Lower lobe of right lung (tissue), 2 donors: ENCODE measurements around the gene TMEM109. TPM values are rescaled to one million over a fixed set of nuclear protein-coding genes. Genes with fewer than 3 reads are reported as not detected.
"Not testable (repeated sequence)": the region's sequence is repeated elsewhere in the genome, so short reads cannot be mapped to it uniquely, and the experiment has no call there.

ENCODE experiments used
- ATAC-seq, 2 donors: fragments of 200-7000 bp; cut with Tn5 transposase; one replicate each; pipeline ENCODE4 v1.9.1; 2020 to 2022; ENCODE audit warnings: mild to moderate bottlenecking in 2 of 2, moderate library complexity in 2 of 2
- DNase-seq: peaks from one replicate; pipeline ENCODE4 v3.0.0-alpha.2; 2020
- H3K27ac ChIP-seq: fragments of 200-600 bp; one replicate; pipeline ENCODE4 v1.8.0; 2022
- H3K27me3 ChIP-seq: fragments of 200-600 bp; one replicate; pipeline ENCODE4 v1.8.0; 2022; ENCODE audit warnings: low read depth
- H3K36me3 ChIP-seq: fragments of 200-600 bp; one replicate; pipeline ENCODE4 v1.8.0; 2022; ENCODE audit warnings: mild to moderate bottlenecking
- H3K4me1 ChIP-seq: fragments of 200-600 bp; one replicate; pipeline ENCODE4 v1.8.0; 2022
- H3K4me3 ChIP-seq: fragments of 200-600 bp; one replicate; pipeline ENCODE4 v1.8.0; 2022; ENCODE audit warnings: mild to moderate bottlenecking
- H3K9me3 ChIP-seq: fragments of 200-600 bp; one replicate; pipeline ENCODE4 v1.8.0; 2022
- intact Hi-C: fragments of 100-400 bp; cut with DNase I; formaldehyde crosslinking; loops from one replicate; pipeline ENCODE4 v1.11.0; 2022
- total RNA-seq: library from RNA; stranded (reverse); fragmentation: NEBNext Ultra II Directional; extraction: Animal tissue kit (Norgen Biotek cat#: 25700); gene quantifications from one replicate; pipeline ENCODE4 v1.2.1, GENCODE V29; 2021
- TF ChIP-seq, protein P1 (sequence below): fragments of 200-600 bp; IDR thresholded peaks from one replicate; pipeline ENCODE4 v1.8.0; 2022; ENCODE audit warnings: antibody characterized with exemption, mild to moderate bottlenecking
- donor health status: DM: no; HTN: yes; CAD: no; lungs with severe emphysema.

The TMEM109 gene
- total RNA-seq, 1 donor from 2014 or later: 142 TPM

DNA sequence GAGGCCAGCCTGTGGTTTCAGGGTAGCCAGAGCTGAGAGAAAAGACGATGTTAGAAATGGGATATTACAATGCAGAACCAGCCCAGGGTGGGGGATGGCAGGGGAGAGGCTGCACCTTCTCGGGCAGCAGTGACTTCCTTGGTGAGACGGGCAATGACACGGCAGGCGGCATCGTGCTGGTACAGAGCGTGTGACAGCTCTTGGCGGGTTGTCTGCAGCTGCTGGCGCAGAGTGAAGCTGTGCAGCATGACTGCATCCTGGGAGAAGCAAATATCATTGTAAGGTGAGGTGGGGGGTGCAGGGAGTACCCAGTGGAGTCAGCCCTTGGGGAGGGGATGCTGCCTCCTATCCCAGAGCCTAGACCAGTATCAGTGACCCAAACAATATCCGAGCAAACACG, 11.3 kb upstream of the TMEM109 start:
- Histone ChIP-seq H3K27ac (no peak overlapping the region), H3K4me1 (peaks cover 28% of the 10 kb centered on the region), H3K27me3 (no peaks in the 10 kb centered on the region), H3K4me3 (no peak overlapping the region), H3K36me3 (peaks cover 65% of the 10 kb centered on the region), H3K9me3 (no peaks in the 10 kb centered on the region)
- DNase-seq (no peak), ATAC-seq (no peak)
- TF ChIP-seq, protein P1, sequence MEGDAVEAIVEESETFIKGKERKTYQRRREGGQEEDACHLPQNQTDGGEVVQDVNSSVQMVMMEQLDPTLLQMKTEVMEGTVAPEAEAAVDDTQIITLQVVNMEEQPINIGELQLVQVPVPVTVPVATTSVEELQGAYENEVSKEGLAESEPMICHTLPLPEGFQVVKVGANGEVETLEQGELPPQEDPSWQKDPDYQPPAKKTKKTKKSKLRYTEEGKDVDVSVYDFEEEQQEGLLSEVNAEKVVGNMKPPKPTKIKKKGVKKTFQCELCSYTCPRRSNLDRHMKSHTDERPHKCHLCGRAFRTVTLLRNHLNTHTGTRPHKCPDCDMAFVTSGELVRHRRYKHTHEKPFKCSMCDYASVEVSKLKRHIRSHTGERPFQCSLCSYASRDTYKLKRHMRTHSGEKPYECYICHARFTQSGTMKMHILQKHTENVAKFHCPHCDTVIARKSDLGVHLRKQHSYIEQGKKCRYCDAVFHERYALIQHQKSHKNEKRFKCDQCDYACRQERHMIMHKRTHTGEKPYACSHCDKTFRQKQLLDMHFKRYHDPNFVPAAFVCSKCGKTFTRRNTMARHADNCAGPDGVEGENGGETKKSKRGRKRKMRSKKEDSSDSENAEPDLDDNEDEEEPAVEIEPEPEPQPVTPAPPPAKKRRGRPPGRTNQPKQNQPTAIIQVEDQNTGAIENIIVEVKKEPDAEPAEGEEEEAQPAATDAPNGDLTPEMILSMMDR: no peak
- intact Hi-C loops: no loop called here

DNA sequence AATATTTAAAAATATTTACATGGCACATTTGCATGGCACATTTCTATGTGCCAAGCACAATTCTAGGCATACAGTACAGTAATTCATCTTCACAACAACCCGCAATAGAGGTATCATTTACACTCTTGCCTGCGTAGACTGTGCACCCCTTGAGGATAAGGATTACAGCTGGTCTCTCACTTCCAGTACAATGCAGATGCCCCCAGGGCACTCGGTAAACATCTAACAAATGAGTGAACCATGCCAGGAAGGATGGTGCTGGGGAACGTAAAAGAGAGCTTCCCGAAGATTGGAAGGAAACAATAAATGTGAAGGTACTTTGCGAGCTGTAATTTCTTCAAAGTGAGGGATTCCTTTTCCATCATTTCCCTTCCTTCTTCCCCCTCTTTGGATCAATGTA, 8.9 kb upstream of the TMEM109 start:
- no peak overlapping the region for H3K27ac ChIP-seq
- TF ChIP-seq, protein P1: no peak

DNA sequence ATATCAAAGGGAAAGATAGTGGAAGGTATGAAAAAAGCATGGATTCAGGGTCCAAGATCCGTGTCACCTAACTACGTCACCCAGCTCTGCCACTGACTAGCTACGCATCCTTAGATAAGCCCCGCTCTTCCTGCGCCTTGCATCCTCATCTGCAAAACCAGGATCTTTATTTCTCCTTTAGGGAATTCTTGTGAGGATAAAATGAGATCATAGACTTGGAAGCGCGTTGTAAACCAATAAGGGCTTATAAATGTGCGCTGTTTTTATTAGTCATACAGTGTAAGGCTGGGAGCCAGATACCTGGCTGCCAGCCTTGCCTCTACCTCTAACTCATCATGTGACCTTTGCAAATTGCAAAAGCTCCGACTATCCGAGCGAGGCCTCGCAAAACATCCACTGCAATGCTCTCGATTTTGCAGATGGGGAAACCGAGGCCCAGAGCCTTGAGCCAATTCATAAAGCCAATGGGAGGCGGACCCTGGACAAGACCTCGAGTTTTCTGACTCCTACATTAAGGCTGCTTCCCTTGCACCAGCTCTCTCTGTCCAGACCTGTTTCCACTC, 8.3 kb upstream of the TMEM109 start:
- TF ChIP-seq, protein P1: no peak
- peak in 1 of 2 donors; percentile 18 for ATAC-seq
- Histone ChIP-seq H3K9me3 (no peaks in the 10 kb centered on the region), H3K4me3 (peak overlapping the region; percentile 96), H3K4me1 (peaks cover 30% of the 10 kb centered on the region), H3K36me3 (peaks cover 35% of the 10 kb centered on the region), H3K27me3 (no peaks in the 10 kb centered on the region), H3K27ac (peak overlapping the region; percentile 91)
- no peak for DNase-seq
- intact Hi-C loops: no loop called here

More for the DNA sequence above, 8.9 kb upstream of the TMEM109 start:
- intact Hi-C loops: no loop called here
- Histone ChIP-seq H3K4me3 (peak overlapping the region; percentile 96), H3K36me3 (peaks cover 41% of the 10 kb centered on the region), H3K9me3 (no peaks in the 10 kb centered on the region), H3K27me3 (no peaks in the 10 kb centered on the region), H3K4me1 (peaks cover 28% of the 10 kb centered on the region)
- no peak for ATAC-seq
- DNase-seq: no peak

DNA sequence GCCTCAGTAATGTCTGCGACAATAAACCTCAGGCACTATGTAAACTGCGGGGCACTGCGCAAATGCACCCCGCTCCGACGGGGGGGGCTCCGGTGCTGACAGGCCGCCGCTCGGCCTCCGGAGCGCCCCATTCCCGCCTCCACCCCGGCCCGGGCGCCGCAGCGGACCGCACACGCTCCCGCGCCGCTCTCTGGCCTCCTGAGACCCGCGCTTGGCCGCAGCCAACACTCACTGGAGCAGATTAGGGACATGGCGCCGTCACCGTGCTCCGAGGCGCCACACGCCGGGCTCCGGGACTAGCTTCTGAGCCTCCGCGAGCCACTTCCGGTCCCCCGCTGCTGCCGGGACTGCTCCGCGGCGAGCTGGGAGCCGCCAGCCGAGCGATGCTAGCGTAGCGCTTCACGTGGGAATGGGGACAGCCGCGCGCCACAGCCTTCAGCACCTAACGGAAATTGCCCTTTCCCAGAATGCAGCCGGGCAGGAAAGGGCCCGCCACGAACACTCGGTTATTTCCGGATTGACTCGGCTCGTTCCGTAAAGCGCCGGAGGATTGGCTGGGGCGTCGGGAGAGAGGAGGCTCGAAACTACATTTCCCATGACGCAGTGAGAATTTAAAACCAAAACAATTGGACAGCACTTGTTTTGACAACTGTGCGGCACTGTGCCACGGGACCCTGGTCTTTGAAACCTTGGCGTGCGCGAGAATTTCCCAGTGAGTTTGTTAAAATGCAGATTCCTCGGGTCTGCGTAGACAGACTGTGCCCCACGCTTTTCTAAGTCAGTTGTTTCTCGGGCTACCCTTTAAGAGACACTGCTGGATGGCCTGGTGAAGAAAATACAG, 7.6 kb upstream of the TMEM109 start, which contains the start of gene PRPF19:
TSS of gene PRPF19 (minus strand) at position 454 of the 841 bp plus-strand sequence. CDS start at position 251, 203 bp downstream.
- DNase-seq (peak; percentile 96), ATAC-seq (peak; percentile 97 to 99)
- H3K36me3 ChIP-seq: peaks cover 28% of the 10 kb centered on the region
- intact Hi-C loops: no loop called here
- H3K4me3 ChIP-seq: peak within 1 kb of the TSS; percentile 96
- peak within 1 kb of the TSS; percentile 91 for H3K27ac ChIP-seq
- TF ChIP-seq, protein P1: no peak
- no peaks in the 10 kb centered on the region for H3K27me3 ChIP-seq
- H3K9me3 ChIP-seq: no peaks in the 10 kb centered on the region
- peaks cover 37% of the 10 kb centered on the region for H3K4me1 ChIP-seq

DNA sequence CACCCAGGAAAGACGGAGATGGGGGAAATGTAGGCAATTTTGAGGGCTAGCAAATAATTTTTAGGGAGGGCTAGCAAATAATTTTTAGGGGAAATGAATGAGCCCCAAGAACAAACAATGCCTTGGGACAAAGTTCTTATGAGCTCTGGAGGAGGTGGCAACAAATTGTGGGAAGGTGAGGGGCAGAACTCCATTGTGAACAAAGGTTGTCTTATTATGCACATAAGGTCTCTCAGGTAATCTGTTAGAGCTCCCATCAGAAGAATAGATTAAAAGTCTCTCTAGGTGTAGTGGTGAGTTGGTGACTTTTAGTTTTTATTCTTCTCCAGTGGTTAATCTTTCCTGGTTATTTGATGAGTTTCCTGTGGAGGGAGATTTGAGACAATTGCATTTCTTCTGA, 5.2 kb upstream of the TMEM109 start:
- intact Hi-C loops: no loop called here

DNA sequence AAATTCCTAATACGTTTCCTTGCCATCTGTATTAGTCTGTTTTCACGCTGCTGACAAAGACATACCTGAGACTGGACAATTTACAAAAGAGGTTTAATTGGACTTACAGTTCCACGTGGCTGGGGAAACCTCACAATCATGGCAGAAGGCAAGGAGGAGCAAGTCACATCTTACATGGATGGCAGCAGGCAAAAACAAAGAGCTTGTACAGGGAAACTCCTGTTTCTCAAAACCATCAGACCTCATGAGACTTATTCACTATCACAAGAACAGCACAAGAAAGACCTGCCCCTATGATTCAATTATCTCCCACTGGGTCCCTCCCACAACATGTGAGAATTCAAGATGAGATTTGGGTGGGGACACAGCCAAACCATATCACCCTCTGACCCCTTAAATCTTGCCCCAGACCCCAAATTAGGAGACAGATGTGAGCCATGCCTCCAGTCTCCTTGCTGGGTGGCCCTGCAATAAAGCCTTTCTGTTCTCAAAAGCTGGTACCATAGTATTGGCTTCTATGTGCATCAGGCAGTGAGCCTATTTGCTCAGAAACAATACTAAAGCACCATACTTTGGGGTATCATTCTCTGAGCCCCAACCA, 4.2 kb upstream of the TMEM109 start:
- H3K27me3 ChIP-seq, H3K4me3 ChIP-seq, ATAC-seq, intact Hi-C loops, H3K27ac ChIP-seq, H3K36me3 ChIP-seq, H3K9me3 ChIP-seq, DNase-seq: not testable (repeated sequence)
- H3K4me1 ChIP-seq: peaks cover 42% of the 10 kb centered on the region

More for the DNA sequence above, 5.2 kb upstream of the TMEM109 start:
- Histone ChIP-seq H3K9me3 (no peaks in the 10 kb centered on the region), H3K27ac (no peak overlapping the region), H3K27me3 (no peaks in the 10 kb centered on the region), H3K4me1 (peaks cover 52% of the 10 kb centered on the region), H3K4me3 (no peak overlapping the region), H3K36me3 (peaks cover 4% of the 10 kb centered on the region)
- DNase-seq: no peak
- no peak for ATAC-seq
- TF ChIP-seq, protein P1: no peak
